ENCODE results near the gene PFKM.

The PFKM gene

GRCh38 chr12:48189331-48190125 lies 70.4 kb downstream of the PFKM start:
- peak; percentile 66 for DNase-seq

GRCh38 chr12:48191096-48191495 lies 71.9 kb downstream of the PFKM start:
- no peak for DNase-seq

GRCh38 chr12:48192861-48193260 lies 73.7 kb downstream of the PFKM start:
- no peak for DNase-seq

GRCh38 chr12:48193623-48194022 lies 74.5 kb downstream of the PFKM start:
- DNase-seq, result no peak

- peak; percentile 67 for DNase-seq
These were observed 75.6 kb downstream of the PFKM start for GRCh38 chr12:48194799-48195201.

All from fibroblast of skin of abdomen (primary cell).